Fibroblast of gingiva (primary cell): ENCODE results near the gene GNPDA1.

Experiments
- DNase-seq: peaks from one replicate; pipeline ENCODE4 v3.0.0-alpha.2; 2011; ENCODE audit warnings: low read depth

The GNPDA1 gene

DNA sequence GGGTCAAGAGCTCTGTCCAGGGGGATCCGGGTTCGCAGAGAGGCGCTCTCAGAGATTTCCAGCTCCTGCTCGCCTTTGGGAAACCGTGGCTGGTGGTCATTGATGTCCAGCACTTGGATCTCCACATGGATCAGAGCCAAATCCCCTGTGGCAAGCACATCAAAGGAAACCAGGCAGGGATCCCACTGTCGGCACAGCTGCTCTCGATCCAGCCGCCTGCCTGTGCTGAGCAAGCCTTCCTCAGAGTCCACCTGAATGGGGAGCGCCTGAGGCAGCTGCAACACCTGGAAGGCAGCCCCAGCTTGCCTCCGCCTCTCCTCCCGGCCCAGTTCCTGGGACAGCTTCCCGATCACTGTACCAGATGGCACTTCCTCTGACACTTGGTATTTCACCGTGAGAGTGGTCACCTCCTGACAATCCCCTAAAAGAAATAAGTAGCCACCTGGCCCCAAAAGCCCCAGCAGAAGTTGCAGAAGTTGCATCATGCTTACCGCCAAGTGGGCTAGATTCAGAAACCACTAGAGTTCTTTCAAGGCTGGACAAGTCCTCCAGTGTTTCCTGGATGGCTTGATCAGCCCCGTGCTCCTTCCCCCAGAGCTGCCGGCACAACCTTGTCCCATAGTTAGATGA, 55.3 kb downstream of the GNPDA1 start:
- no peak for DNase-seq

DNA sequence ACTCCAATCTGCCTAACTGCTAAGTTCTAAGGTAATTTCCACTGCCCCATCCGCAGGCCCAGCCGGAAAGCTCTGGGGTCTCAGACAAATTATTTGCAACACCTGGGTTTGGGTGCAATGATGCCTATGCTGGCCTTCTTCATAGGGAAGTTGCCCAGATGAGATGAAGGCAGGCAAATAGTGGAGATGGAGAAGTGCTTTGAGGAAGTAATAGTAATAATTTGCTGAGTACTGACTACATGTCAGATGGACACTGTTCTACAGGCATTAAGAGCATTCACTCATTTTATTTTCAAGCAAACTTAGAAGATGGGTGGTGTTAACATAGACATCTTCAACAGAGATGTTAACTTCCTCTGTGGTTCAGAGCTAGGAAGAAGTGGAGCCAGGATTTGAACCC, 58.6 kb downstream of the GNPDA1 start:
- no peak for DNase-seq

DNA sequence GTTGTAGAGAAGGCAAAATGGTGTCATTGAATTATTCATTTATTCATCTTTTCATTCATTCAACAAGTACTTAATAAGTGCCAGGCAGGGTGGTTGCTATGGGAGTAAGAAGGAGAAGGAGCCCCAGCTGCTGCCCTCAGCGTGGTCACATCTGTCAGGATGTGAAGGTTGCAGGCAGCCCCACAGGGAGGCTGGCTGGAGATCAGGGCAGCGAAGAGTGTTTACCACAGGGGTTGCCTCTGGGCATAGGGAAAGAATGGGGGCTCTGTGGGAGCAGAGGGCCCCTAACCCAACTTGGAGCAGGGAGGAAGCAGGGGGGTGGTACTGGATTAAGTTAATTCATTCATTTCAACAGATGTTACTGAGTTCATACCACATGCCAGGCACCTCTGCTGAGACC, 60.8 kb downstream of the GNPDA1 start:
- DNase-seq = no peak

DNA sequence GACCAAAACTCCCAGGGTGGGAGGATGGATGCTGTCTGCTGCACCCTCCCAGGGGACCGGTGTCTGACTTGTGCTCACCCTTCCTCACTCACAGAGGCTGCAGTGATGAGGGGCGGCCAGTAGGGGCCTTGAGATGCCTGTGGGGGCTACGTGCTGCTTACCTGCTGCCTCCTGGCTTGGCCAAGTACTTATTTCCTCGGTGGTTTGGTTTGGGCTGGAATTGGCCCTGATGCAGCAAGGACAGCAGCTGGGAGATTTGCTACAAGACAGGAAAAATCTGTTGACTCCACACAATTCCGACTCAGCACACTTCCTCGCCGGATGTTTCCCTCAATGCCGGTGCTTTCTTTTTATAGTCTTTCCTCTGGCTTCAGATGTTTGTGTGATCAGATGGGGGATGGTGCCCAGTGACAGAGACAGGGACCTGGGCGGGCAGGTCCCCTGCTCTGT, 61.5 kb downstream of the GNPDA1 start:
- no peak for DNase-seq
